Activated CD4-positive, alpha-beta memory T cell treated with anti-CD3 and anti-CD28 coated beads for 36 hours (primary cell): ENCODE measurements around the gene SNX27. TPM values are rescaled to one million over a fixed set of nuclear protein-coding genes. Genes with fewer than 3 reads are reported as not detected.
"Not testable (repeated sequence)": the region's sequence is repeated elsewhere in the genome, so short reads cannot be mapped to it uniquely, and the experiment has no call there.

Experiments used
- CTCF ChIA-PET: fragments of 350-600 bp; sonication (Branson Sonifier 250); formaldehyde crosslinking; loops from one replicate; lab custom pipeline; 2021; ENCODE audit warnings: antibody characterized with exemption, inconsistent platforms; lab: Charles Lee
- POLR2A ChIA-PET: fragments of 350-600 bp; sonication (Branson Sonifier 250); formaldehyde crosslinking; loops from one replicate; lab custom pipeline; 2021; ENCODE audit warnings: antibody characterized with exemption; lab: Charles Lee
- DNase-seq: peaks from one replicate; pipeline ENCODE4 v3.0.0-alpha.2; 2020
- H3K27ac Mint-ChIP-seq: one replicate; pipeline ENCODE4 v1.8.0; 2021; ENCODE audit warnings: mixed read lengths
- H3K27me3 Mint-ChIP-seq: one replicate; pipeline ENCODE4 v1.8.0; 2021; ENCODE audit warnings: mixed read lengths
- H3K36me3 Mint-ChIP-seq: one replicate; pipeline ENCODE4 v1.8.0; 2021; ENCODE audit warnings: mixed read lengths
- H3K4me1 Mint-ChIP-seq: one replicate; pipeline ENCODE4 v1.8.0; 2021; ENCODE audit warnings: low read depth, mixed read lengths
- H3K4me3 Mint-ChIP-seq: one replicate; pipeline ENCODE4 v1.8.0; 2021; ENCODE audit warnings: mild to moderate bottlenecking, mixed read lengths
- H3K9me3 Mint-ChIP-seq: one replicate; pipeline ENCODE4 v1.8.0; 2021; ENCODE audit warnings: mixed read lengths
- intact Hi-C: fragments of 100-400 bp; cut with micrococcal nuclease; formaldehyde crosslinking; loops from one replicate; pipeline ENCODE4 v1.15.1; 2023
- total RNA-seq, 2 experiments: library from RNA; stranded (reverse); gene quantifications; one replicate each; pipeline ENCODE4 v1.2.3, GENCODE V29; 2021

Gene SNX27
- total RNA-seq, 2 experiments from 2014 or later, result 27.1 to 30.7 TPM

DNA sequence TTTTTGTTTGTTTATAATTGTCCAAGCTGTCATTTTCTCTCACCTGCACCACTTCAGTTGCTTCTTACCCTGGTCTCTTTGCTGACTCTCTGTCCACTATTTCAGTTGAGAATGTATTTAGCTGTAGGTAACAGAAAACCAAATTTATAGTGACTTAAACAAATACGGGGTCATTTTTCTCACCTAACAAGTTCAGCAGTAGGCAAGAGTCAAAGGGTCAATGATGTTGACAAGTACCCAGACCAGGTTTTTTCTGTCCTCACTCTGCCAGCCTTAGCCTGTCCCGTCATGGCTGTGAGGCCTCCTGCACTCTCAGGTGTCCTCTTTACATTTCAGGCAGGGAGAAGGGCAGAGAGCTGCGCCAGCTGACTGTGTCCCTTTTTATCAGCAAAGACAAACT is 121.3 kb downstream of the SNX27 start:
- H3K9me3 Mint-ChIP-seq, result peaks cover 16% of the 10 kb centered on the region
- H3K27me3 Mint-ChIP-seq, result peaks cover 17% of the 10 kb centered on the region
- ChIA-PET POLR2A (no interaction called here), CTCF (interaction anchor here (0.8 to 2.8 kb wide), 6 partner anchors 10 to 289 kb away, joined by 3 to 21 read pairs (median 8); no protein-coding TSS in a partner anchor)
- H3K36me3 Mint-ChIP-seq, result no peaks in the 10 kb centered on the region
- DNase-seq, result no peak
- no peak overlapping the region for H3K4me3 Mint-ChIP-seq
- intact Hi-C loops, result loop anchor here (10.0 kb wide), 1 partner anchor 288 kb away; no protein-coding TSS in a partner anchor
- H3K4me1 Mint-ChIP-seq, result no peaks in the 10 kb centered on the region
- no peak overlapping the region for H3K27ac Mint-ChIP-seq

DNA sequence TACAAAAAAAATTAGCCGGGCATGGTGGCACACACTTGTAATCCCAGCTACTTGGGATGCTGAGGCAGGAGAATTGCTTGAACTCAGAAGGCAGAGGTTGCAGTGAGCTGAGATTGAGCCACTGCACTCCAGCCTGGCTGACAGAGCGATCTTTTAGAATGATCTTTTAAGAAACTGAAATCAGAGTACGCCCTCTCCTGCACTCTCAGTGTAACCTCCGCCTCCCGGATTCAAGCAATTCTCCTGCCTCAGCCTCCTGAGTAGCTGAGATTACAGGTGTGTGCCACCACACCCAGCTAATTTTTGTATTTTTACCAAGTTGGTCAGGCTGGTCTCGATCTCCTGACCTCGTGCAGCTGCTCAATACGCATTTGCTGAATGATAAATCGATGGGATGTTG is 122.1 kb downstream of the SNX27 start:
- H3K27ac Mint-ChIP-seq, H3K4me1 Mint-ChIP-seq, DNase-seq, H3K36me3 Mint-ChIP-seq, H3K4me3 Mint-ChIP-seq, POLR2A ChIA-PET: not testable (repeated sequence)
- Mint-ChIP-seq H3K9me3 (peaks cover 17% of the 10 kb centered on the region), H3K27me3 (peaks cover 13% of the 10 kb centered on the region)
- intact Hi-C loops, result loop anchor here (2.0 to 10.0 kb wide), 2 partner anchors 199 to 289 kb away; no protein-coding TSS in a partner anchor
- CTCF ChIA-PET, result interaction anchor here (0.6 to 2.8 kb wide), 15 partner anchors 10 to 362 kb away, joined by 3 to 29 read pairs (median 6); partner anchors contain the start of genes CGN, RIIAD1 and SELENBP1

DNA sequence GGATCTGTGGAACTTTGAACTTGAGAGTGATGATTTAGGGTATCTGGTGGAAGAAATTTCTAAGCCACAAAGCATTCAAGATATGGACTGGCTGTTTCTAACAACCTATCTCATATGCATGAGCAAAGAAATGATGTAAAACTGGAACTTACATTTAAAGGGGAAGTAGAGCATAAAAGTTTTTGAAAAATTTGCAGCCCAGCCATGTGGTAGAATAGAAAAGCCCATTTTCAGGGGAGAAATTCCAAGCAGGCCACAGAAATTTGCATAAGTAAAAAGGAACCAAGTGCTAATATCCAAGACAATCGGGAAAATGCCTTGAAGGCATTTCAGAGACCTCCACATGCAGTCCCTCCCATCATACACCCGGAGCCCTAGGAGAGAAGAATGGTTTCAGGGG is 125.2 kb downstream of the SNX27 start:
- Mint-ChIP-seq H3K9me3 (peaks cover 17% of the 10 kb centered on the region), H3K4me1 (peaks cover 5% of the 10 kb centered on the region), H3K27me3 (peaks cover 3% of the 10 kb centered on the region), H3K36me3 (no peaks in the 10 kb centered on the region), H3K4me3 (no peak overlapping the region), H3K27ac (no peak overlapping the region)
- DNase-seq, result no peak
- ChIA-PET CTCF (interaction anchor here (1.0 kb wide), 1 partner anchor 143 kb away, joined by 3 read pairs; no protein-coding TSS in a partner anchor), POLR2A (no interaction called here)
- intact Hi-C loops, result loop anchor here (5.0 to 10.0 kb wide), 2 partner anchors 100 to 292 kb away; partner anchors contain the start of gene C2CD4D

DNA sequence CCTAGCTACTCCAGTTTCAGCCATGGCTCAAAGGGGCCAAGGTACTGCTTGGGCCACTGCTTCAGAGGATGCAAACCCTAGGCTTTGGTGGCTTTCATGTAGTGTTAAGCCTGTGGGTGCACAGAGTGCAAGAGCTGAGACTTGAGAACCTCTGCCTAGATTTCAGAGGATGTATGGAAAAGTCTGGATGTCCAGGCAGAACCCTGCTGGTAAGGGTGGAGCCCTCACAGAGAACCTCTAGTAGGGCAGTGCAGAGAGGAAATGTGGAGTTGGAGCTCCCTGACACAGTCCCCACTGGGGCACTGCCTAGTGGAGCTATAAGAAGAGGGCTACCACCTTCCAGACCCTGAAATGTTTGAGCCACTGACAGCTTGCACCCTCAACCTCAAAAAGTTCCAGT is 125.6 kb downstream of the SNX27 start:
- Mint-ChIP-seq H3K9me3 (peaks cover 17% of the 10 kb centered on the region), H3K36me3 (no peaks in the 10 kb centered on the region), H3K4me3 (no peak overlapping the region), H3K4me1 (peaks cover 5% of the 10 kb centered on the region), H3K27ac (no peak overlapping the region), H3K27me3 (peaks cover under 1% of the 10 kb centered on the region)
- ChIA-PET POLR2A (no interaction called here), CTCF (interaction anchor here (1.0 to 1.1 kb wide), 2 partner anchors 144 to 437 kb away, joined by 3 read pairs; no protein-coding TSS in a partner anchor)
- intact Hi-C loops, result loop anchor here (5.0 to 10.0 kb wide), 2 partner anchors 100 to 293 kb away; partner anchors contain the start of gene C2CD4D
- DNase-seq, result no peak

DNA sequence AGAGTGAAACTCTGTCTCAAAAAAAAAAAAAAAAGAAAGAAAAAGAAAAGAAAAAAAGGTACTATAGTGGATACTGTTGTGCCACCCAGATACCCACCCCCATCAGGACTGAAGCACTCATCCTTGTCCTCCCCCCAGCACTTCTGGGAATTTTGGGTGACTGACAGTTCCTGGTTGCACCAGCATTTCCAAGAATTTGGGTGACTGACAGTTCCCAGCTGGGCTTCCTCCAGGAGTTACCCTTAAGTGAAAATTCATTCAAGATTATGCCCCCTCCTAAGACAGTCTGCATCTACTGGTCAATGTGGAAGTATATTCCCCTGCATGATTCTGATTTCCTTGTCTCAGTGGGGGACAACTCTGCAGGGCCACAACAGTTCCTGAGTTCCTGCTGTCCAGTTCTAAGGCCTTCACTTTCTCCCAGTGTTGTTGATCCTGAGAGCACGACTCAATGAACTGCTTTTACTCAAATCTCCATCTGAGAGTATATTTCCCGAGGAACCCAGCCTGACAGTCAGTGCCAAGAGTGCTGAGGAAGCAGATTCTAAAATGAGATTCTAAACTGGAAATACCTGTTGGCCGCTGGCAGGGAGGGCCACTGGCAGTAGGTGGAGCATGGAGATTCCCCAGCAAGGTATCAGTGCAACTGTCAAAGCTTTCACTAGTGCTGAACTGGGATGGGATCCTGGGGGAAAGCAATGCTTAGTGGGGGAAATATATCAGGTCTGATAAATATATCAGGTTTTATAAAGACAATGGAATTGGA is 127.9 kb downstream of the SNX27 start:
- Mint-ChIP-seq H3K4me1 (peaks cover 5% of the 10 kb centered on the region), H3K27me3 (no peaks in the 10 kb centered on the region), H3K4me3 (no peak overlapping the region), H3K36me3 (no peaks in the 10 kb centered on the region), H3K9me3 (peaks cover 17% of the 10 kb centered on the region), H3K27ac (no peak overlapping the region)
- intact Hi-C loops, result loop anchor here (5.0 to 10.0 kb wide), 2 partner anchors 98 to 295 kb away; partner anchors contain the start of gene C2CD4D
- DNase-seq, result no peak
- CTCF ChIA-PET, result no interaction called here
- POLR2A ChIA-PET, result no interaction called here

DNA sequence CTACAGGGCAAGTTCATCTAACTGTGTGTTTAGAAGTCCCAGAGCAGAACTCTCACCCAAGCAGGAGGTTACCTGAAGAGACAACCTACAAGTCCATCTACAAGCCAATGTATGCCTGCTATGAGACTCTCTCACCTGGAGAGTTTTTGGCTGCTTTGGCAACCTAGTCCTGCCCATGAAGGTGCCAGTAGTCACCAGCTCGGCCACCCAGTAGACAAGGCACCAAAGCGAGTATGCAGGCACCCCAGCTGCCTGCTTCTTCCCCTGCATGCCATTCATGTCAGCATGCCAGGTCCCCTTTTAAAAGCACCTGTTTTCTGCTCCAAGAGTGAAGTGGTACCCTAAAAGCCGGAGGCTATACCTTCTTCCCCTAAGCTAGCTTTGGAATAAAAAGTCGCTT is 129.7 kb downstream of the SNX27 start:
- DNase-seq, result no peak
- Mint-ChIP-seq H3K4me3 (no peak overlapping the region), H3K27ac (no peak overlapping the region), H3K9me3 (peaks cover 17% of the 10 kb centered on the region), H3K36me3 (no peaks in the 10 kb centered on the region), H3K4me1 (peaks cover 5% of the 10 kb centered on the region), H3K27me3 (no peaks in the 10 kb centered on the region)
- ChIA-PET CTCF (no interaction called here), POLR2A (no interaction called here)
- intact Hi-C loops, result no loop called here

Other genes starting within 250 kb of the SNX27 start
- not detected for gene SELENBP1, start 239.3 kb upstream of the SNX27 start, total RNA-seq
- 100 to 1,000 TPM; 352 to 355 TPM for gene PSMB4, start 212.5 kb upstream of the SNX27 start, total RNA-seq
- gene POGZ, start 152.6 kb upstream of the SNX27 start, total RNA-seq, result 10 to 100 TPM; 73.7 to 76.3 TPM
- gene CGN, start 100.7 kb upstream of the SNX27 start, total RNA-seq, result 1 to 10 TPM; 1.3 to 1.4 TPM
- 1 to 10 TPM; 3.0 to 4.1 TPM for gene TUFT1, start 71.7 kb upstream of the SNX27 start, total RNA-seq
- not detected for gene CELF3, start 104.8 kb downstream of the SNX27 start, total RNA-seq
- gene RIIAD1, start 109.5 kb downstream of the SNX27 start, total RNA-seq, result not detected
- gene MRPL9, start 151.4 kb downstream of the SNX27 start, total RNA-seq, result 100 to 1,000 TPM; 135 to 154 TPM
- 10 to 100 TPM; 30.6 to 32.4 TPM for gene TDRKH, start 178.4 kb downstream of the SNX27 start, total RNA-seq
- gene LINGO4, start 193.4 kb downstream of the SNX27 start, total RNA-seq, result under 1 TPM; 0.33 to 0.39 TPM
- 10 to 100 TPM in 1 of 2 experiments, 1 to 10 TPM in 1; 9.9 to 10.9 TPM for gene RORC, start 219.8 kb downstream of the SNX27 start, total RNA-seq
- gene C2CD4D, start 227.8 kb downstream of the SNX27 start, total RNA-seq, result 1 to 10 TPM; 3.3 to 3.9 TPM
- not detected for gene THEM5, start 241.7 kb downstream of the SNX27 start, total RNA-seq